HCT116 (cell line): Measurements from ENCODE around the gene ALG2. TPM values are rescaled to one million over a fixed set of nuclear protein-coding genes. Genes with fewer than 3 reads are reported as not detected.

Source experiments
- ATAC-seq: fragments of 200-7000 bp; cut with Tn5 transposase; 2 replicates; pipeline ENCODE4 v1.9.1; 2020; ENCODE audit warnings: mild to moderate bottlenecking, moderate library complexity
- BruUV-seq: library from RNA; stranded (reverse); fragments of 400-500 nt; replicated peaks from 2 replicates; lab custom pipeline; 2021; lab: Mats Ljungman, UMichigan
- CTCF ChIA-PET: fragments of 300-600 bp; sonication (Branson Sonifier 250); formaldehyde crosslinking; loops from one replicate; lab custom pipeline; 2021; ENCODE audit warnings: antibody characterized with exemption; lab: Charles Lee
- POLR2A ChIA-PET: fragments of 300-600, 350-600 bp; sonication (Branson Sonifier 250); formaldehyde crosslinking; loops from one replicate; lab custom pipeline; 2021; ENCODE audit warnings: antibody characterized with exemption; lab: Charles Lee
- RAD21 ChIA-PET, 2 experiments: fragments of 300-600 bp; sonication (Branson Sonifier 250); formaldehyde crosslinking; loops; one replicate each; lab custom pipeline; 2023; ENCODE audit warnings: low total read pairs in 2 of 2; ENCODE audit not compliant: uncharacterized antibody in 2 of 2, unreplicated experiment in 2 of 2, low non-redundant PET in 1 of 2; lab: Charles Lee
- DNase-seq: peaks from one replicate; pipeline ENCODE4 v3.0.0-alpha.2; 2010; ENCODE audit warnings: low read depth, low spot score
- H2AFZ ChIP-seq: fragments of 200-600 bp; shearing (Covaris generic), sonication (generic); 2 replicates; pipeline ENCODE4 v1.6.1; 2017; ENCODE audit warnings: low read depth, mixed run types, mixed read lengths, antibody characterized with exemption, low read length; ENCODE audit not compliant: poor library complexity, severe bottlenecking
- H3K27ac ChIP-seq: 2 replicates; pipeline ENCODE4 v1.5.1; 2012; ENCODE audit warnings: low read depth, low read length
- H3K27me3 ChIP-seq: fragments of 200-600 bp; sonication (generic); 2 replicates; pipeline ENCODE4 v1.6.1; 2016; ENCODE audit warnings: mixed run types, low read length, mixed read lengths; ENCODE audit not compliant: insufficient read depth
- H3K36me3 ChIP-seq, 2 experiments: fragments of 200-500 bp in 1 of 2; fragments of 200-600 bp in 1 of 2; sonication (Bioruptor generic) in 1 of 2; sonication (generic) in 1 of 2; 2 replicates each; pipeline versions ENCODE4 v1.5.1 to v1.6.1; 2014 to 2016; ENCODE audit warnings: low read length in 2 of 2, inconsistent platforms in 1 of 2, mixed read lengths in 1 of 2, mixed run types in 1 of 2; ENCODE audit not compliant: insufficient read depth in 2 of 2, control insufficient read depth in 1 of 2
- H3K4me1 ChIP-seq, 2 experiments: fragments of 200-600 bp in 1 of 2; sonication (generic) in 1 of 2; 2 replicates each; pipeline versions ENCODE4 v1.5.1 to v1.6.1; 2012 to 2017; ENCODE audit warnings: low read length in 2 of 2, inconsistent platforms in 1 of 2, mild to moderate bottlenecking in 1 of 2, mixed read lengths in 1 of 2, mixed run types in 1 of 2, moderate library complexity in 1 of 2; ENCODE audit not compliant: insufficient read depth in 2 of 2, control insufficient read depth in 1 of 2
- H3K4me2 ChIP-seq: fragments of 200-600 bp; sonication (generic); 2 replicates; pipeline ENCODE4 v1.6.1; 2017; ENCODE audit warnings: mixed run types, low read length, mixed read lengths
- H3K4me3 ChIP-seq, 2 experiments: fragments of 200-600 bp in 1 of 2; sonication (generic) in 1 of 2; replicated peaks in 1 of 2; 2 replicates each; pipeline ENCODE4 v1.5.1; 2011 to 2016; ENCODE audit warnings: low read length in 2 of 2, control low read depth in 1 of 2, low read depth in 1 of 2, mild to moderate bottlenecking in 1 of 2, mixed read lengths in 1 of 2, mixed run types in 1 of 2
- H3K79me2 ChIP-seq: fragments of 200-600 bp; sonication (generic); 2 replicates; pipeline ENCODE4 v1.6.1; 2017; ENCODE audit warnings: mild to moderate bottlenecking, mixed run types, low read length, moderate library complexity, mixed read lengths; ENCODE audit not compliant: insufficient read depth
- H3K9ac ChIP-seq: fragments of 200-600 bp; sonication (generic); 2 replicates; pipeline ENCODE4 v1.6.1; 2016; ENCODE audit warnings: low read length, mixed read lengths
- H3K9me2 ChIP-seq: fragments of 200-600 bp; sonication (generic), shearing (Covaris generic); 2 replicates; pipeline ENCODE4 v1.6.1; 2017; ENCODE audit warnings: mixed run types, mild to moderate bottlenecking, moderate library complexity; ENCODE audit not compliant: insufficient read depth
- H3K9me3 ChIP-seq, 2 experiments: fragments of 200-500 bp in 1 of 2; fragments of 200-600 bp in 1 of 2; sonication (Bioruptor generic) in 1 of 2; sonication (generic) in 1 of 2; 2 replicates each; pipeline ENCODE4 v1.6.1; 2014 to 2017; ENCODE audit warnings: low read length in 2 of 2, mixed read lengths in 2 of 2, inconsistent platforms in 1 of 2, low read depth in 1 of 2, mild to moderate bottlenecking in 1 of 2, mixed run types in 1 of 2, moderate library complexity in 1 of 2; ENCODE audit not compliant: control insufficient read depth in 1 of 2, insufficient read depth in 1 of 2
- H4K20me1 ChIP-seq: fragments of 200-600 bp; sonication (generic), shearing (Covaris generic); 2 replicates; pipeline ENCODE4 v1.6.1; 2017; ENCODE audit warnings: mixed run types, mild to moderate bottlenecking, moderate library complexity; ENCODE audit not compliant: insufficient read depth
- CBX3 ChIP-seq: IDR thresholded peaks from 2 replicates; pipeline ENCODE4 v1.6.1; 2012; ENCODE audit warnings: low read depth
- EGR1 ChIP-seq: IDR thresholded peaks from 2 replicates; pipeline ENCODE4 v1.6.1; 2012; ENCODE audit warnings: low read depth
- ELF1 ChIP-seq: IDR thresholded peaks from 2 replicates; pipeline ENCODE4 v1.6.1; 2012; ENCODE audit warnings: low read depth, borderline replicate concordance
- EZH2phosphoT487 ChIP-seq: fragments of 200-600 bp; IDR thresholded peaks from 2 replicates; pipeline ENCODE4 v1.6.1; 2018; ENCODE audit warnings: antibody characterized with exemption, borderline replicate concordance
- JUND ChIP-seq: IDR thresholded peaks from 2 replicates; pipeline ENCODE4 v1.6.1; 2012
- POLR2A ChIP-seq: IDR thresholded peaks from 2 replicates; pipeline ENCODE4 v1.7.0; 2011; ENCODE audit warnings: borderline replicate concordance; ENCODE audit not compliant: insufficient read depth, insufficient read length; ENCODE audit errors: extremely low read depth
- POLR2AphosphoS5 ChIP-seq: IDR thresholded peaks from 2 replicates; pipeline ENCODE4 v1.6.1; 2011; ENCODE audit warnings: mild to moderate bottlenecking, low read depth, low read length, moderate library complexity
- RAD21 ChIP-seq: IDR thresholded peaks from 2 replicates; pipeline ENCODE4 v1.6.1; 2012; ENCODE audit warnings: low read depth, mild to moderate bottlenecking
- SP1 ChIP-seq: IDR thresholded peaks from 2 replicates; pipeline ENCODE4 v1.6.1; 2012; ENCODE audit warnings: low read depth
- SRF ChIP-seq: IDR thresholded peaks from 2 replicates; pipeline ENCODE4 v1.6.1; 2012; ENCODE audit warnings: low read depth
- YY1 ChIP-seq: IDR thresholded peaks from 2 replicates; pipeline ENCODE4 v1.6.1; 2011; ENCODE audit warnings: low read length, low read depth, moderate library complexity, mild to moderate bottlenecking; ENCODE audit not compliant: insufficient replicate concordance; ENCODE audit errors: extremely low read depth
- ZNF274 ChIP-seq: fragments of 200-500 bp; sonication (Bioruptor generic); IDR thresholded peaks from 2 replicates; pipeline ENCODE4 v1.6.1; 2014; ENCODE audit warnings: mild to moderate bottlenecking, low read depth, low read length, inconsistent platforms
- intact Hi-C: fragments of 100-400 bp; cut with micrococcal nuclease; formaldehyde crosslinking; loops from 2 replicates; pipeline ENCODE4 v1.10.0; 2022
- total RNA-seq: library from RNA; stranded (reverse); gene quantifications from one replicate; pipeline ENCODE4 v1.2.1, GENCODE V29; 2021; ENCODE audit not compliant: unreplicated experiment
- TF ChIP-seq, protein P1 (sequence below): IDR thresholded peaks from 2 replicates; pipeline ENCODE4 v1.6.1; 2012
- TF ChIP-seq, protein P2 (sequence below), 3 experiments: fragments of 200-600 bp in 1 of 3; sonication (generic) in 1 of 3; IDR thresholded peaks in 2 of 3; conservative IDR thresholded peaks in 1 of 3; 2 replicates each; pipeline ENCODE4 v1.5.1; 2012 to 2017; ENCODE audit warnings: low read depth in 2 of 3, low read length in 2 of 3, antibody characterized with exemption in 1 of 3, borderline replicate concordance in 1 of 3, control low read depth in 1 of 3, mild to moderate bottlenecking in 1 of 3, mixed read lengths in 1 of 3, mixed run types in 1 of 3, moderate library complexity in 1 of 3; ENCODE audit not compliant: insufficient read depth in 1 of 3
- TF ChIP-seq, protein P3 (sequence below): IDR thresholded peaks from 2 replicates; pipeline ENCODE4 v1.6.1; 2012; ENCODE audit warnings: low read depth

The ALG2 gene
- total RNA-seq, 1 experiment from 2014 or later: 27.9 TPM

DNA sequence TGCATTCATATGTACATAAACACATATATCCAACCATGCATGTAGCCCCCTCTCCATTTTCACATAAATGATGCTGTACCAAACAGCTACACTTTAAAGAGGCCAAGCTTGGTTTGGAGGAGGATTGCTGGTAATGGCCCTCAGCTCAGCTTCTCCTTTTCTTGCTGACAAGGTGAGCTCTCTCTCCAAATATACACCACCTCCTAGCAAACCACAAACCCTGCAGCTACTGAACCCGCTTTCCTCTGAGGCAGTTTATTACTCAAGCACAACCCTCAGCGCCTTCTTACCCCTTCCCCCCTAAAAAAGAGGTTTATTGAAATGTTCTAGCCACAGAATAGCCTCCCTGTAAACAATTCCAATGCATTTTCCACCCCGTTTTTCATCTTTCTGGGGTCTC is 54.0 kb downstream of the ALG2 start:
- no peak overlapping the region for H3K27ac ChIP-seq
- no peak for ATAC-seq
- no peak overlapping the region for H3K4me2 ChIP-seq
- ChIA-PET POLR2A (no interaction called here), CTCF (no interaction called here), RAD21 (no interaction called here)
- H3K79me2 ChIP-seq: no peaks in the 10 kb centered on the region
- no peak overlapping the region for H2AFZ ChIP-seq
- TF ChIP-seq EZH2phosphoT487 (no peak), RAD21 (no peak), YY1 (no peak), POLR2AphosphoS5 (no peak), CBX3 (no peak), JUND (no peak), SP1 (no peak), EGR1 (no peak), POLR2A (no peak), ELF1 (no peak), SRF (no peak), ZNF274 (no peak)
- TF ChIP-seq, protein P1, sequence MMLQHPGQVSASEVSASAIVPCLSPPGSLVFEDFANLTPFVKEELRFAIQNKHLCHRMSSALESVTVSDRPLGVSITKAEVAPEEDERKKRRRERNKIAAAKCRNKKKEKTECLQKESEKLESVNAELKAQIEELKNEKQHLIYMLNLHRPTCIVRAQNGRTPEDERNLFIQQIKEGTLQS: no peak
- TF ChIP-seq, protein P2, sequence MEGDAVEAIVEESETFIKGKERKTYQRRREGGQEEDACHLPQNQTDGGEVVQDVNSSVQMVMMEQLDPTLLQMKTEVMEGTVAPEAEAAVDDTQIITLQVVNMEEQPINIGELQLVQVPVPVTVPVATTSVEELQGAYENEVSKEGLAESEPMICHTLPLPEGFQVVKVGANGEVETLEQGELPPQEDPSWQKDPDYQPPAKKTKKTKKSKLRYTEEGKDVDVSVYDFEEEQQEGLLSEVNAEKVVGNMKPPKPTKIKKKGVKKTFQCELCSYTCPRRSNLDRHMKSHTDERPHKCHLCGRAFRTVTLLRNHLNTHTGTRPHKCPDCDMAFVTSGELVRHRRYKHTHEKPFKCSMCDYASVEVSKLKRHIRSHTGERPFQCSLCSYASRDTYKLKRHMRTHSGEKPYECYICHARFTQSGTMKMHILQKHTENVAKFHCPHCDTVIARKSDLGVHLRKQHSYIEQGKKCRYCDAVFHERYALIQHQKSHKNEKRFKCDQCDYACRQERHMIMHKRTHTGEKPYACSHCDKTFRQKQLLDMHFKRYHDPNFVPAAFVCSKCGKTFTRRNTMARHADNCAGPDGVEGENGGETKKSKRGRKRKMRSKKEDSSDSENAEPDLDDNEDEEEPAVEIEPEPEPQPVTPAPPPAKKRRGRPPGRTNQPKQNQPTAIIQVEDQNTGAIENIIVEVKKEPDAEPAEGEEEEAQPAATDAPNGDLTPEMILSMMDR (IDR thresholded peaks at IDR 0.05 in 2 of 3, conservative IDR thresholded peaks at IDR 0.05 in 1 of 3; ENCODE audit: borderline replicate concordance in 1 of 3, insufficient read depth in 1 of 3, low read depth in 2 of 3, low read length in 2 of 3): no peak
- TF ChIP-seq, protein P3, sequence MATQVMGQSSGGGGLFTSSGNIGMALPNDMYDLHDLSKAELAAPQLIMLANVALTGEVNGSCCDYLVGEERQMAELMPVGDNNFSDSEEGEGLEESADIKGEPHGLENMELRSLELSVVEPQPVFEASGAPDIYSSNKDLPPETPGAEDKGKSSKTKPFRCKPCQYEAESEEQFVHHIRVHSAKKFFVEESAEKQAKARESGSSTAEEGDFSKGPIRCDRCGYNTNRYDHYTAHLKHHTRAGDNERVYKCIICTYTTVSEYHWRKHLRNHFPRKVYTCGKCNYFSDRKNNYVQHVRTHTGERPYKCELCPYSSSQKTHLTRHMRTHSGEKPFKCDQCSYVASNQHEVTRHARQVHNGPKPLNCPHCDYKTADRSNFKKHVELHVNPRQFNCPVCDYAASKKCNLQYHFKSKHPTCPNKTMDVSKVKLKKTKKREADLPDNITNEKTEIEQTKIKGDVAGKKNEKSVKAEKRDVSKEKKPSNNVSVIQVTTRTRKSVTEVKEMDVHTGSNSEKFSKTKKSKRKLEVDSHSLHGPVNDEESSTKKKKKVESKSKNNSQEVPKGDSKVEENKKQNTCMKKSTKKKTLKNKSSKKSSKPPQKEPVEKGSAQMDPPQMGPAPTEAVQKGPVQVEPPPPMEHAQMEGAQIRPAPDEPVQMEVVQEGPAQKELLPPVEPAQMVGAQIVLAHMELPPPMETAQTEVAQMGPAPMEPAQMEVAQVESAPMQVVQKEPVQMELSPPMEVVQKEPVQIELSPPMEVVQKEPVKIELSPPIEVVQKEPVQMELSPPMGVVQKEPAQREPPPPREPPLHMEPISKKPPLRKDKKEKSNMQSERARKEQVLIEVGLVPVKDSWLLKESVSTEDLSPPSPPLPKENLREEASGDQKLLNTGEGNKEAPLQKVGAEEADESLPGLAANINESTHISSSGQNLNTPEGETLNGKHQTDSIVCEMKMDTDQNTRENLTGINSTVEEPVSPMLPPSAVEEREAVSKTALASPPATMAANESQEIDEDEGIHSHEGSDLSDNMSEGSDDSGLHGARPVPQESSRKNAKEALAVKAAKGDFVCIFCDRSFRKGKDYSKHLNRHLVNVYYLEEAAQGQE: no peak
- intact Hi-C loops: no loop called here
- H4K20me1 ChIP-seq: no peaks in the 10 kb centered on the region
- H3K4me3 ChIP-seq: no peak overlapping the region
- H3K36me3 ChIP-seq: no peaks in the 10 kb centered on the region
- H3K4me1 ChIP-seq: no peaks in the 10 kb centered on the region
- no peaks in the 10 kb centered on the region for H3K9me3 ChIP-seq
- H3K9ac ChIP-seq: no peak overlapping the region
- no TSS peak for BruUV-seq
- H3K9me2 ChIP-seq: no peaks in the 10 kb centered on the region
- no peaks in the 10 kb centered on the region for H3K27me3 ChIP-seq
- DNase-seq: no peak
